Measurements from ENCODE around the gene KAT6B. TPM values are rescaled to one million over a fixed set of nuclear protein-coding genes. Genes with fewer than 3 reads are reported as not detected.

The KAT6B gene
- total RNA-seq, 1 donor from 2014 or later: 41.0 TPM

DNA sequence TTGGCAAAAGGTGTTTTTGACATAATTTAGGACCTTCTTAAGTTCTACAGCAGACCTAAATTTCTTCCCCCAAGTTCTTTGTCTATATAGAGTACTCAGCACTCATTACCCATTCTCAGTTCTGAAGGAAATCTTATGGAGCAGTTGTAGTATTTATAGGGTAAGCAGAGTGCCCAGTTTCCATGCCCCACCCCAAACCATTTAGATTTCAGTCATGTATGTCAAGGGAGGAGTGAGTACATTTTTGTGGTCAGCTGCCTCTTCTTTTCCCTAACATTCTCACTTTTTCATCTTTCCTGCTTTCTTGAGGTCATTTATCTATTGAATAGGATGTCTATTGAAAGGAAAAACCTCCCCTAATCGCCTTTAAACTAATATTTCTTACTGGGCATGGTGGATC is 83.3 kb downstream of the KAT6B start:
- DNase-seq: no peak
- H3K36me3 ChIP-seq: no peaks in the 10 kb centered on the region
- TF ChIP-seq, protein P1, sequence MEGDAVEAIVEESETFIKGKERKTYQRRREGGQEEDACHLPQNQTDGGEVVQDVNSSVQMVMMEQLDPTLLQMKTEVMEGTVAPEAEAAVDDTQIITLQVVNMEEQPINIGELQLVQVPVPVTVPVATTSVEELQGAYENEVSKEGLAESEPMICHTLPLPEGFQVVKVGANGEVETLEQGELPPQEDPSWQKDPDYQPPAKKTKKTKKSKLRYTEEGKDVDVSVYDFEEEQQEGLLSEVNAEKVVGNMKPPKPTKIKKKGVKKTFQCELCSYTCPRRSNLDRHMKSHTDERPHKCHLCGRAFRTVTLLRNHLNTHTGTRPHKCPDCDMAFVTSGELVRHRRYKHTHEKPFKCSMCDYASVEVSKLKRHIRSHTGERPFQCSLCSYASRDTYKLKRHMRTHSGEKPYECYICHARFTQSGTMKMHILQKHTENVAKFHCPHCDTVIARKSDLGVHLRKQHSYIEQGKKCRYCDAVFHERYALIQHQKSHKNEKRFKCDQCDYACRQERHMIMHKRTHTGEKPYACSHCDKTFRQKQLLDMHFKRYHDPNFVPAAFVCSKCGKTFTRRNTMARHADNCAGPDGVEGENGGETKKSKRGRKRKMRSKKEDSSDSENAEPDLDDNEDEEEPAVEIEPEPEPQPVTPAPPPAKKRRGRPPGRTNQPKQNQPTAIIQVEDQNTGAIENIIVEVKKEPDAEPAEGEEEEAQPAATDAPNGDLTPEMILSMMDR (IDR thresholded peaks at IDR 0.05; ENCODE audit: borderline replicate concordance): no peak
- H3K27me3 ChIP-seq (ENCODE audit: low read depth): no peaks in the 10 kb centered on the region
- intact Hi-C loops (cut with micrococcal nuclease): no loop called here
- no peaks in the 10 kb centered on the region for H3K9me3 ChIP-seq (replicated peaks)
- no peak overlapping the region for H3K4me3 ChIP-seq
- peaks cover 59% of the 10 kb centered on the region for H3K4me1 ChIP-seq
- H3K27ac ChIP-seq (replicated peaks): no peak overlapping the region

DNA sequence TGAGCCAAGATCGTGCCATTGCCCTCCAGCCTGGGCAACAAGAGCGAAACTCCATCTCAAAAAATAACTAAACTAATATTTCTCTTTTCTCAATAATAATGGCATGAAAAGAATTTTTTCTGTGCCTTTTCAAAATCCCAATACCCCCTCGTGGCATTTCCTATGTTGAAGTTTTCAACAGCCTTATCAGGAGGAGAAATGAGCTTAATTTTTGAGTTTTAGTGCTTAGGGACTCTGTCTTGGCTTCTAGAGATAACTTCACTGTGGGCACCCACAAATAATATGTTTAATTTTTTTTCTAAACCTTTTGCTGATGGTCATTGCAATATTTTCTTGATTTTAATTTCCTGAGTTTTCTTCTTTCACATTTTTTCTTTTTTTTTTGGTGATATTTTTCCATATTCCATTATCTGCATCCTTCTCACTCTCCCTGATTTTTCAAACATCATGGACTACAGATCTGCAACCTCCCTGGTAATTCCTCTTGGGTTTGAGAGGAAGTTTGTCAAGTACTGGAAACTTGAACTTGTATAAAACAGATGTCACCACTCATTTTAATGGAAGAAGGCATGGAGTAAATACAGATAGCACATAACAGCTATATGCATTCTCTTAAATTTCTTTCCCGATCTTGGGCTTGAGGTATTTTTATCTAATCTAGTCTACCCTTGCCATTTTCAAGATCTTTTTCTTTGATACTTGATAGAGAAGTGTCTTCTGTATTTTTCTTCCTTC is 84.0 kb downstream of the KAT6B start:
- DNase-seq: no peak
- peaks cover 52% of the 10 kb centered on the region for H3K4me1 ChIP-seq

DNA sequence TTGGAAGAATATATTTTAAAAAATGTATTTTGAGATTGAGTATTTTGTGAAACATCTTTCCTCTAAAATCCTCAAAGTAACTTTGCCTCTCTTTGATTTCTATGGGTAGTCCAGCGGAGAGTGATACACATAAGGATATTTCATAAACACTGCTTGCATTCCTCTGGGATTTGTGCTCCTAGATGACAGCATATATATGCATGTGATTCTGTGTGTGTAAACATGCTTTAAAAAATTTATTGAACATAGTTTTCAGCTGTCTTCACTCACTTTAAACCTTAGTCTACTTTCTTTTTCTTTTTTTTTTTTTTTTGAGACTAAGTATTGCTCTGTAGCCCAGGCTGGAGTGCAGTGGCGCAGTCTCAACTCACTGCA is 84.6 kb downstream of the KAT6B start:
- intact Hi-C loops (cut with micrococcal nuclease): no loop called here
- Histone ChIP-seq H3K9me3 (replicated peaks) (no peaks in the 10 kb centered on the region), H3K4me1 (peaks cover 49% of the 10 kb centered on the region), H3K27me3 (ENCODE audit: low read depth) (no peaks in the 10 kb centered on the region), H3K36me3 (no peaks in the 10 kb centered on the region), H3K4me3 (no peak overlapping the region), H3K27ac (replicated peaks) (no peak overlapping the region)
- TF ChIP-seq, protein P1 (IDR thresholded peaks at IDR 0.05; ENCODE audit: borderline replicate concordance): no peak
- DNase-seq: no peak

More for the DNA sequence above, 84.0 kb downstream of the KAT6B start:
- Histone ChIP-seq H3K9me3 (replicated peaks) (no peaks in the 10 kb centered on the region), H3K27me3 (ENCODE audit: low read depth) (no peaks in the 10 kb centered on the region), H3K27ac (replicated peaks) (no peak overlapping the region), H3K4me3 (no peak overlapping the region), H3K36me3 (no peaks in the 10 kb centered on the region)
- intact Hi-C loops (cut with micrococcal nuclease): no loop called here
- TF ChIP-seq, protein P1 (IDR thresholded peaks at IDR 0.05; ENCODE audit: borderline replicate concordance): no peak

DNA sequence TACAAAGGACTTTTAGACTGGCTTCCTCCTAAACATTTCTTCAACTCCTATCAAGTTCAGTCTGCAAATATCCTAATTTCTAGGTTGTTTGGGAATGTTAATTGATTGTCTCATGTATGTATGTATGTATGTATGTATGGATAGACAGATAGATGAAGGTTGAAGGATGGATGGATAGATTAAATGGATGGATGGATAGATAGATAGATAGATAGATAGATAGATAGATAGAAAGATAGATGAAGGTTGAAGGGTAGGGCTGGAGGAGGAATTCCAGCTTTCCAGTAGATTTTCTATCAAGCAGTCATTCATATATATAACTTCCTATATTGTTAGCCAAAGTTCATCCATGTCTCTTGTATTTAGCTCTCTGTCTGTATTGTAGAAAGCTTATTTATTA is 85.8 kb downstream of the KAT6B start:
- Histone ChIP-seq H3K9me3 (replicated peaks) (no peaks in the 10 kb centered on the region), H3K36me3 (no peaks in the 10 kb centered on the region), H3K4me1 (peaks cover 40% of the 10 kb centered on the region), H3K27ac (replicated peaks) (no peak overlapping the region), H3K4me3 (no peak overlapping the region), H3K27me3 (ENCODE audit: low read depth) (no peaks in the 10 kb centered on the region)
- no peak for DNase-seq
- intact Hi-C loops (cut with micrococcal nuclease): no loop called here
- TF ChIP-seq, protein P1 (IDR thresholded peaks at IDR 0.05; ENCODE audit: borderline replicate concordance): no peak

- Histone ChIP-seq H3K36me3 (no peaks in the 10 kb centered on the region), H3K9me3 (replicated peaks) (no peaks in the 10 kb centered on the region), H3K27ac (replicated peaks) (no peak overlapping the region), H3K4me3 (no peak overlapping the region), H3K4me1 (peaks cover 45% of the 10 kb centered on the region), H3K27me3 (ENCODE audit: low read depth) (no peaks in the 10 kb centered on the region)
- DNase-seq: no peak
- TF ChIP-seq, protein P1 (IDR thresholded peaks at IDR 0.05; ENCODE audit: borderline replicate concordance): no peak
- intact Hi-C loops (cut with micrococcal nuclease): no loop called here
Observed at GRCh38 chr10:74912682-74913081, 86.3 kb downstream of the KAT6B start.
